ENCODE measurements around the gene CLECL1. TPM values are rescaled to one million over a fixed set of nuclear protein-coding genes. Genes with fewer than 3 reads are reported as not detected.
"Not testable (repeated sequence)": the region's sequence is repeated elsewhere in the genome, so short reads cannot be mapped to it uniquely, and the experiment has no call there.

The CLECL1 gene
- total RNA-seq, 1 donor from 2014 or later, result not detected

DNA sequence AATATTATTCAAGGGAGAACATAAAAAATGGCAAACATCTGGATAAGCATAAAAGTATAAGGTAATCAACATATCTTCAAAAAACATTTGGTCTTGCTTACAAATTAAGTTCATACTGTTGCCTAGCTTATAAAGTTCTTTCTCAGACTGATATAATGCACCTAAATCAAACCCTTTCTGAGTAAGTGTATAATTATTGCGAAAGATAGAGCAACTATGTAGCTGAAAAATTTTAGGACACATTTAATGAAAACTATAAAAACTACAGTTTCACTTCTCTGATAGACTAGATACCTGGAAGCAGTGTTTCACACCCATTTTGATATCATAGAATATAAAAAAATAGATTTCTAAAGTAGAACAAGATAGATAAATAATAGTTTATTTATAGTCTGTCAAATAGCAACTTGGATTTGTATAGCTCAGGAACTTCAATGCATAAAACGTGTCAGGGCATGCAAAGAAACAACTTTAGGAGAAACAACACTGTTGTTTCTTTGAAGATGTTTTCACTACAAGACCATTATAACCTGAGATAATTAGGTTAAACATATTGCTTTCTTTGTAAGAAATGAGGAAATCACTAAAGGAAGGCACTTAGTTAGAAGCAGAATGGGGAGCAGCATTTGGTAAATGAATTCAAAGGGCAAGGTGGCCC, 7.6 kb downstream of the CLECL1 start:
- DNase-seq (ENCODE audit: extremely low read depth, low read depth, low spot score), result no peak

DNA sequence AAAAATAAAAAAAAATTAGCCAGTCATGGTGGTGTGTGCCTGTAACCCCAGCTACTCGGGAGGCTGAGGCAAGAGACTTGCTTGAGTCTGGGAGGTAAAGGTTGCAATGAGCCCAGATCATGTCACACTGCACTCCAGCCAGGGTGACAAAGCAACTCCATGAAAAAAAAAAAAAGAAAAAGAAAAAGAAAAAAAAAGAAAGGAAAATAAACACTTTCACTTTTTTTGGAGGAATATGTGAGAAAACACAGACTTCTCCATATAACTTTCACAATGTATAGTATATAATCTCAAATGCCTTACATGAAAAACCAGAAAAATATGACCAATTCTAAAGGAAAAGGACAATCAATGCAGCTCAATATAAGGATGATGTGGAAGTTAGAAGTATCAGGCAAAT, 8.9 kb downstream of the CLECL1 start:
- DNase-seq (ENCODE audit: extremely low read depth, low read depth, low spot score), result no peak

DNA sequence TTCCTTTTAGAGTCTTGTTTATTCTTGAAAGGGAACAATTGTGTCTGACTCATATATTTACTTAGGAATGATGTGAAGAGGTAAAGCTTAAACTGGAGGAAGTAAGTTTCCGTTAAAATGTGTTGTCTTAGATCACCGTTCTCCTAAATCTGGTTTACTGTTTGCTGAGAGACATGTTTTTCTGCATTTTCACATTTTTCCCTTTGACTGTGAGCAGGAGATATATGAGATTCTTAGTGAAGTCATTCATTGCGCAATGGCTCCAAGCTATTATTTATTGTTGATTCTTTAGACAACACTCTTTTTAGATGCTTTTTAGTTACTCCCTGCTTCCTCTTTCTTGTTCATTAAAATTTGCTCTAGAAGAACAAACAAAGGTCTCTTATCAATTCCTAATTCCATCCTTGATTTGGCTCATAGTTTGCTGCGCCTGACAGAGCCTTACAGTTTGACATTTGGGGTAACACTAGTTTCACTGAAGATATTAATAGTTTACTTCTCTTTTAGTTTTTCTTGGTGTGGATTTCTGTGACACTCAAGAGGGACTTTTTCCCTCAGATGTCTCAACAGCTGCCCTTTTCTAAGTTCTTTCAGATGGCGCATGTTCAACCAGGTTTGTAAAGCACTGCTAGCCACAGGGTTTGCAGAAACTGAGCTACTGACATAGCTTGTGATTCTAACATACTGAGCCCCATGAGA, 11.4 kb downstream of the CLECL1 start:
- no peak for DNase-seq (ENCODE audit: extremely low read depth, low read depth, low spot score)

DNA sequence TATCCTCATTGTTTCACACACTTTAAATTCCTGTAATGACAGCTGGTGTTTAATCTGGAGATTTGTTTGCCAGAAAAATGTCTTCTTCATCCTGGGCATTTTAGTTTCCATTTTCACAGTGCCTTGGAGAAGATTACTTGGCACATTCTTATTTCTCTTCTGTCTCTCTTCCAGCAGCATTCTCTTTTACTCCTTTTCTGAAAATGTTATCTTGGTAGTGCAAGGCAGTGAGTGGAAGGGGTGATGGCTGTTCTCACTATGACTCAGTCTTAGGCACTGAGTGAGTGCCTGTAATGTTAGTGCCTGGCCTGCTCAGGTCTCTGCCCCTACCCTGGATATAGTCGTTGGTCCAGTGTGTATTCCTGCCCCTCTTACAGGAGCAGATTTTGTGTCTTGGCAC, 13.1 kb downstream of the CLECL1 start:
- DNase-seq (ENCODE audit: extremely low read depth, low read depth, low spot score), result no peak

DNA sequence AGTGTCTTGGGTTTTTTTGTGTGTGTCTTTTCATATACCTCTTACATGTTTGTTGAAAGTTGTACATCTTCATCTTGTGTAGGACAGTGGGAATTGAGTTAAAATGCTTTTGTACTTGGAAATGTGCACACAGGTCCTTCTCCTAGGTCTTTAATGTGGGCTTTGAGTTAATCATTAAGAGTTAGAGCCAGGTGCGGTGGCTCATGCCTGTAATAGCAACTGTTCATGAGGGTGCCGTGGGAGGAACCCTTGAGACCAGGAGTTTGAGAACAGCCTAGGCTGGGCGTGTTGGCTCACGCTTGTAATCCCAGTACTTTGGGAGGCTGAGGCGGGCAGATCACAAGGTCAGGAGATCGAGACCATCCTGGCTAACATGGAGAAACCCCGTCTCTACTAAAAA, 13.9 kb downstream of the CLECL1 start:
- no peak for DNase-seq (ENCODE audit: extremely low read depth, low read depth, low spot score)

DNA sequence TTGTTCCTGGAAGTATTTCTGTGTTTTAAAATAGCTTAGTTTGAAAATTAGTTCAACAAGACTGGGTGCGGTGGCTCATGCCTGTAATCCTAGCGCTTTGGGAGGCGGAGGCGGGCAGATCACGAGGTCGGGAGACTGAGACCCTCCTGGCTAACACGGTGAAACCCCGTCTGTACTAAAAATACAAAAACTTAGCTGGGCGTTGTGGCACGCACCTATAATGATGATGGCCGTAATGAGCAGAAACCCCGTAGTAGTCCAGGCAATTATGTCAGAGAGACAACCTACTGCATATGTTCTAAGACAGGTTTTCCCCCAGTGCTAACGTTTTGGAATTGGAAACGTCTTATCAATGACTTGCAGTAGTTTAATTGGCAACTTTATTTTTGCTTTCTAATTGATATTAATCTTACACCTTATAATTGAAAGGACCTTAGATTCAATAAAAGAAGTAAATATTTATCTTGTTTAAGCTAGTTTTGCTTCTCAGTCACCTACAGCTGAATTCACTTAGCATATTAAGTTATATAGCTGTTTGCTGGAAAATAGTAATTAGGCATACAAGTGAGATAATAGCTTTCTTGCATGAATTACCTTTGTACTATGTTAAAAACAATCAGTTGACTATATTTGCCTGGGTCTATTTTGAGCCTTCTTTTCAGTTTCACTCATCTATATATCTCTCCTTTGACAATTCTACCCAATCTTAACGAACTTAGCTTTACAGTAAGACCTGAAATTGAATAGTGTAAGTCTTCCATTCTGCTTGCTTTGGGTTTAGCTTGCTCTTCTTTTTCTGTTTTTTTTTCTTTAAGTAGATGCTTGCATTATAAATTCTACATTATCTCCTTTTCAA, 15.6 kb downstream of the CLECL1 start:
- DNase-seq (ENCODE audit: extremely low read depth, low read depth, low spot score), result no peak

DNA sequence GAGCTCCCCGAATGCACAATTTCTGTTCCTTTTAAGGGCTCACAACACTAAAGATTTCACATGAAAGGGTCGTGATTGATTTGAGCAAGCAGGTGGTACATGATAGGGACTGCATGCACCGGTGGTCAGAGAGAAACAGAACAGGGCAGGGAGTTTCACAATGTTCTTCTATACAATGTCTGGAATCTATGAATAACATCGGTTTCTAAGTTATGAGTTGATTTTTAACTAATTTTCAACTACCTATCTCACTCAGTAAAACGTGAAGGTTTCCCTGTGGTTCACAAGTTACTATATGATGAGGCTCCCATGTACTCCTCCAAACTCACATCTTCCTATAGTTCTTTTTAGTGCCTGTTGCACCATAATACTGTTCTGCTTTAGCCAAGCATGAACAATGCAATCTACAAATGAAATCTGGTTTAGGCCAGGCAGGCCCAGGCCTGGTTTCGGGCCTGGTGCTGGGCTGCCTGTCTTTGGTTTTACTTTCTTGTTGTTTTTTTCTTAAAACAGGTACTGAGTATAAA, 19.8 kb downstream of the CLECL1 start:
- DNase-seq (ENCODE audit: extremely low read depth, low read depth, low spot score), result not testable (repeated sequence)

DNA sequence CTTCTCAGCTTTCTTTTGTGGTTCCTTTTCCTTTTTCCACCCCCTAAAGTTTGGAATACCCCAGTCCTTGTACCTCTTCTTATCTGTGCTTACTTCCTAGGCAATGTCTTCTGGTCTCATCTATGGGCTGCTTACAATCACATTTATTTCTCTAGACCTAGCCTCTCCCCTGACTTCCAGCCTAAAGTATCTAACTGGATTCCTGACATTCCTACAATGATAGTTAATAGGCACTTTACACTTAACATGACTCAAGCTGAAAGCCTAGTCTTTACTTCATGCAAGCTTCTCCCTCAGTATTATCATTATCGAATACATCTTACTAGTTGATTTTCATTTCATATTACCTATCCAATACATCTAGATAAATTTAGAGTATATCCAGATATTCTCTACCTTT, 21.2 kb downstream of the CLECL1 start:
- no peak for DNase-seq (ENCODE audit: extremely low read depth, low read depth, low spot score)

DNA sequence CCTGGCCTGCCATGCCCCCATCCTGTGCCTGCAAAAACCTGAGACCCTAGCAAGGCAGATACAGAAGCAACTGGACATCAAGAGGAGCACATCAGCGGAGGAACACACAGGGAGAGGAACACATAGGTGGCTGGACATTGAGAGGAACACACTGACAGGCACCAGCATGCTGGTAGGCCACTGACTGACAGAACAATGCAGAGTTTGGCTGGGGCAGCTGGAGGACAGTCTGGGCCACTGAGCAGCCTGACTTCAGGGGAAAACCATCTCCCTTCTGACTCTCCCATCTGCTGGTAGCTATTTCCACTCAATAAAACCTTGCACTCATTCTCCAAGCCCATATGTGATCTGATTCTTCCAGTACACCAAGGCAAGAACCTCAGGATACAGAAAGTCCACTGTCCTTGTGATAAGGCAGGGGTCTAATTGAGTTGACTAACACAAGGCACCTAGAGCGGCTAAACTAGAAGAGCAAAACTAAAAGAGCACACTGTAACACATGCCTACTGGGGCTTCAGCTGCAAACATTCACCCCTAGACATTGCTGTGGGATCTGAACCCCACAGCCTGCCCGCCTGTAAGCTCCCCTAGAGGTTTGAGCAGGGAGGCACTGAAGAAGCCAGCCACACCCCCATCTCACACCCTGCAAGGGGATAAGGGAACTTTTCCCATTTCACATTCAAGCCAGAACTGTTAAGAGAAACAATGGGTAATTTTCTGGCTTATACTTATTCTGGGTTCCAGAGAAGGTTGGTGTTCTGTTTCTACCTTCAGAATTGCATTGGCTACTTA, 22.1 kb downstream of the CLECL1 start:
- DNase-seq (ENCODE audit: extremely low read depth, low read depth, low spot score), result no peak

DNA sequence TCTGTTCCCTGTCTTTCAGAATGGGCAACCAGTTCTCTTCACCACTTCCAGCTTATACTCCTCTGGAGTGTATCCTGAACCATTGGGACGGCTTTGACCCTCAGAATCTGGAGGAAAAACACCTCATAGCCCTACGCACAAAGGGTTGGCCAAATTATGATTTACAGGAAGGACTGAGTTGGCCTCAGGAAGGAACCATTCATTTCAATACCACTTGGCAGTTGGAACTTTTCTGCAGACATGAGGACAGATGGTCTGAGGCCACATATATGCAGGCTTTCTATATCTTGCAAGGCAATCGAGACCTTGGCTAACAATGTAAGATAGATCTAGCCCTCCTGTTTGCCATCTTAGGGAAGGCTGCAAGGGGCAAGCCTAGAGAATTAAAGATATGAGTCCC, 24.0 kb downstream of the CLECL1 start:
- DNase-seq (ENCODE audit: extremely low read depth, low read depth, low spot score), result no peak

DNA sequence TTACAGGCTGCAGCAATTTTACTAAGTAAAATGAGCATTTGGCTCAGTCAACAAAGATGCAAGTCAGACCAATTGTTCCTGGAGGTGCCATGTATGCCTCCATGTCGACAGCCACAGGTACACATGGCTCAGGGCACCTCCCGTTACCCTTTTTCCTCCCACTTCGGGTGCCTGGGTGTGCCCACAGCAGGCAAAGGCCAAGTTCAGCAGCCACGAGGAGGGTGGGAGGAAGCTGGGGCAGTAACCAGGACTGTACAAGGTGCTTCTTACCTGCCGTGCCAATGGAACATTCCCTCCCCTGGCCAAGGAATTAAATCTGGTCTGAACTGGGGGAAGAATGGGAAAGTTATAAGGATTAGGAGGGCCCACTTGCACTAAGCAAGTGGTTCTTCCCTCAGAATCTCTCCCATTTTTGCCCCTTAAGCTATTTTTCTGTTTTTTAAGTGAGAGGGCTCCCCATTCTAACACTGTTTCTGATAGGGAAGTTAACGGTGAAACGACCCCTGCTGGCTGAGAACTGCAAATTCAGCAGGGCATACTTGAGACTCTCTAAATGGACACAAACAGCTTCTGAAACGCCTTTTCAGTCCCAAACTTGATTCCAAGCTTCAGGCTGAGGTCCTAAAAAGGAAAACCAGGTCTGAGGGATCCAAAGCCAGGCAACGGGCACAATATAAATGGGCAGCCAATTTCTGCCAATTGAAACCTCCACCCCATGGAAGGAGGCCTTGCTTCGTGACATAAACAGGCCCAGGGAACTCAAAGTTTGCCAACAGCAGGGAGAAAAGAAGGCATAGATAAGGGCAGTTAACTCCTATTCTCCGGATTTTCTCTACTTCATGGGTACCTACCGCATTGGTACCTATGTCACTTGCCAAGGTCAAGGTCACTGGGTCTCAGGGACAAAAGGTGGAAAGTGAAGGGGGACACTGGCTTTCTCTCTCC, 24.8 kb downstream of the CLECL1 start:
- no peak for DNase-seq (ENCODE audit: extremely low read depth, low read depth, low spot score)

DNA sequence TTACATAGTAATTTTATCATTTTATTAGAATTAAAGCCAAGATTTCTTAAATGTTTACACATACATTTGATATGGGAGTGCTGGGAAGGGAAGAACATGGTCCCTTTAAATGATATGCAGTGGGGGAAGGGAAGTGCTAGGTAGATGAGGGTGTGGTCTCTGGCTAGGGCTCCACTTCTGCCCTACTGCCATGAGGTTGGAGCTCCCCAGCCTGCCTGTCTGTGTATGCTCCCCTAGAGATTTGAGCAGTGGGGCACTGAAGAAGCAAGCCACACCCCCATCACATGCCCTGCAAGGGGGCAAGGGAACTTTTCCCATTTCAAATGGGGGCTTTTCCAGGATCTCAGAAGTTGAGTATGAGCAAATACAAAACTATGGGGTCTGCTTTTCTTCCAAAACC, 25.5 kb downstream of the CLECL1 start:
- no peak for DNase-seq (ENCODE audit: extremely low read depth, low read depth, low spot score)

DNA sequence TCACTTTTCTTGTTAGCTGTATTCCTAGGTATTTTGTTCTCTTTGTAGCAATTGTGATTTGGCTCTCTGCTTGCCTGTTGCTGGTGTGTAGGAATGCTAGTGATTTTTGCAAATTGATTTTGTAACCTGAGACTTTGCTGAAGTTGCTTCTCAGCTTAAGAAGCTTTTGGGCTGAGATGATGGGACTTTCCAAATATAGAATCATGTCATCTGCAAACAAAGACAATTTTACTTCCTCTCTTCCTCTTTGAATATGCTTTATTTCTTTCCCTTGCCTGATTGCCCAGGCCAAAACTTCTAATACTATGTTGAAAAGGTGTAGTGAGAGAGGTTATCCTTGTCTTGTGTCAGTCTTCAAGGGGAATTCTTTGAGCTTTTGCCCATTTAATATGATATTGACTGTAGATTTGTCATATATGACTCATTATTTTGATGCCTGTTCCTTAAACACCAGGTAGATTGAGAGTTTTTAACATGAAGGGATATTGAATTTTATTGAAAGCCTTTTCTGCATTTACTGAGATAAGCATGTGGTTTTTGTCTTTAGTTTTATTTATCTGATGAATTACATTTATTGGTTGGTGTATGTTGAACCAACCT, 26.7 kb downstream of the CLECL1 start:
- DNase-seq (ENCODE audit: extremely low read depth, low read depth, low spot score), result no peak

DNA sequence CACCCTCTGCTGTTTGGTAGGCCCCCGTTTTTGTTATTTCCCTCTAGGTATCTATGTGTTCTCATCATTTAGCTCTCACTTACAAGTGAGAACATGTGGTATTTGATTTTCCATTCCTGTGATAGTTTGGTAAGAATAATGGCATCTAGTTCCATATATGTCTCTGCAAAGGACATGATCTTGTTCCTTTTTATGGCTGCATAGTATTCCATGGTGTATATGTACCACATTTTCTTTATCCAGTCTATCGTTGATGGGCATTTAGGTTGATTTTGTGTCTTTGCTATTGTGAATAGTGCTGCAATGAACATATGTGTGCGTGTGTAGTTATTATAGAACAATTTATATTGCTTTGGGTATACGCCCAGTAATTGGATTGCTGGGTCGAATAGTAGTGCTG, 28.3 kb downstream of the CLECL1 start:
- DNase-seq (ENCODE audit: extremely low read depth, low read depth, low spot score), result not testable (repeated sequence)

DNA sequence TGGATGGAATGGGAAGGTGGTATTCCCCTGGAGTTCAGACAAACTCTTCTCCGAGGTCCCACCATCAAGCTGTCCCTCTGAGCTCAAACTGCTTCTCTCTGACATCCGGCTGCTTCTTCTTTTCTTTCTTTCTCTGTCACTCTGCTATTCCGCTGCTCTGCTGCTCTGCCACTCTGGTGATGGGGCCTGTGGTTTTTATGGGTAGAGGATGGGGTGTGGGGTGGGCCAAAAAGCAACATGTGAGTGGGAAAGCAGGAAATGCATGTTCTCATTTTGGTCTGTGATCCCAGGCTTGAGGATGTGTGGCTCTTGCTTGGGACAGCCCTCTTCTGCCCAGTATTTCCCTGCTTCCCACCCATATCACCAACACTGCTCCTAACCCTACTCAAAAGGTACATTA, 30.6 kb downstream of the CLECL1 start:
- no peak for DNase-seq (ENCODE audit: extremely low read depth, low read depth, low spot score)

DNA sequence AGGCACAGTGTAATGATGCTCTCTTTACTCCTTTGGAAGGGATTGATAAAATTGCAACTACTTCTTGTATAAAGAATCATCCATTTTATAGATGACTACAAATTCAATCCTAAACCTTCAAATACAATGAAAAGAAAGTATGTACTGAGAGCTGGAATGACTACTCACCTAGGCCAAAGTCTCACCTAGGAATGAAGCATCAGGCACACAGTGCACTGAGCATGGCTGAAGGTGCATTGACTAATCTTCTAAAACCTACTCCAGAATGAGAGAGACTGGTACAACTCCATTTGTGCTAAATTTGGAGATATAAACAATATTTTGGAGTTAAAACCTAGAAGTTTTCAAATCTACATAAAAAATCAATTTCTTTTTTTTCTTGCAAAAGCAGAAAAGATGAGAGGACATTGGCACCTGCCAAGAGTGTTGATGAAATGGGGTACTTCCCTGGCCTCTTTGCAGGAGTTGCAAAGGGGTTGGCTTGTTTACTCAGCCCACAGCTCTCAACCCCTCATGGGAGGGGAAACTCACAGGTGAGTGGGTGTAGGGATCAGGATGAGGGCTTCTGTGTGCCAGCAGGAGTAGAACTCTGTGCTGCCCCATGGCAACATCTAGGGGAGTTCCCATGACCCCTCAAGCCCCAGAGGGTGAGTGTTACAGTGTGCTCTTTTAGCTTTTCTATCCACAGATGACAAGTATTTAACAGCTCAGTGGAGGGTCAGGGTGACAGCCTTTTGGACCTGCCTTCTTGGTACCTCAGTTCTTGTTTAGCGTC, 31.3 kb downstream of the CLECL1 start:
- DNase-seq (ENCODE audit: extremely low read depth, low read depth, low spot score), result no peak

DNA sequence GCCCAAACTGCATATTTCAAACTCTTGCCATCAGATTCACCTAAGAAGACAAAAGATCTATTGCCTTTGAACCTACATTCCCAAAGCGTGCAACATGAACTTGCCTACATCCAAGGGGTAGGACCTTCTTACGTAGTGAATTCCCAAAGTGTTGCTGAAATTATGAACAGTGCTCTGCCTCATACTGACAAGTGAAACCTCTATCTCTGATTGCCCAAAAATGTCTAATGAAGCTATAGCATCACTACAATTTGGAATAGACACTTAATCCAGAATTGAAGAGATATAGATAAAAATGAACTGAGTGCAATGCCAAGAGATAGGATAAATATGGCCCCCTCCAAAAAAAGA, 32.3 kb downstream of the CLECL1 start:
- DNase-seq (ENCODE audit: extremely low read depth, low read depth, low spot score), result no peak

DNA sequence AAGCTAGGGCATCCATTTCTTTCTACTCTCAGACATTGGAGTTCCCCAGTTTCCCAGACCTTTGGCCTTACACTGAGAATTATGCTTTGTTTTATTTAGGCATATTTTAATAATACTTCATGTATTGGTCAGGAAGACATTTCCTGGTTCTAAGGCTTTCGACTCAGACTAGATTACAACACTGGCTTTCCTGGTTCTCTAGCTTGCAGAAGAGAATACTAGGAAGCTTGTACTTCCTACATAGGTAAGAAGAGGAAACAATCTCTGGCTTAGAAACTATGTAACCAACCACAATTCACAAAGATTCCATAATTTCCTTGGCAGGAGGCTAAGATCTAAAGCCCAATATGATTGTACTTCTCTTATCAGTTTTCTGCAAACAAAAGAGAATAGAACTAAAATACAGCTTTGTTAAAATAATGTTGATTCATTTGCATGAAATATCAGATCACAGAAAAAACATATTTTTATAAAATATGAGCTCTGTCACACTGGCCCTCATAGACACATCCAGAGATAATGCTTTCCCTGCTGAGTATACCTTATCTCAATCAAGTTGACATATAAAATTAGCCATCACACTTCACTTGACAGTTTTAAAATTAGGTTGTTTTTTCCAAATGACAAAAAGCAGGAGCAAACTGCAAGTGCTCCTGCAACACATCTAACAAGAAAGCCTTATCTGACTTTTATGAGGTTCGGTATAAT, 32.8 kb downstream of the CLECL1 start:
- DNase-seq (ENCODE audit: extremely low read depth, low read depth, low spot score), result peak; percentile 60
